Measurements from ENCODE around the gene FAM78A.

The FAM78A gene

DNA sequence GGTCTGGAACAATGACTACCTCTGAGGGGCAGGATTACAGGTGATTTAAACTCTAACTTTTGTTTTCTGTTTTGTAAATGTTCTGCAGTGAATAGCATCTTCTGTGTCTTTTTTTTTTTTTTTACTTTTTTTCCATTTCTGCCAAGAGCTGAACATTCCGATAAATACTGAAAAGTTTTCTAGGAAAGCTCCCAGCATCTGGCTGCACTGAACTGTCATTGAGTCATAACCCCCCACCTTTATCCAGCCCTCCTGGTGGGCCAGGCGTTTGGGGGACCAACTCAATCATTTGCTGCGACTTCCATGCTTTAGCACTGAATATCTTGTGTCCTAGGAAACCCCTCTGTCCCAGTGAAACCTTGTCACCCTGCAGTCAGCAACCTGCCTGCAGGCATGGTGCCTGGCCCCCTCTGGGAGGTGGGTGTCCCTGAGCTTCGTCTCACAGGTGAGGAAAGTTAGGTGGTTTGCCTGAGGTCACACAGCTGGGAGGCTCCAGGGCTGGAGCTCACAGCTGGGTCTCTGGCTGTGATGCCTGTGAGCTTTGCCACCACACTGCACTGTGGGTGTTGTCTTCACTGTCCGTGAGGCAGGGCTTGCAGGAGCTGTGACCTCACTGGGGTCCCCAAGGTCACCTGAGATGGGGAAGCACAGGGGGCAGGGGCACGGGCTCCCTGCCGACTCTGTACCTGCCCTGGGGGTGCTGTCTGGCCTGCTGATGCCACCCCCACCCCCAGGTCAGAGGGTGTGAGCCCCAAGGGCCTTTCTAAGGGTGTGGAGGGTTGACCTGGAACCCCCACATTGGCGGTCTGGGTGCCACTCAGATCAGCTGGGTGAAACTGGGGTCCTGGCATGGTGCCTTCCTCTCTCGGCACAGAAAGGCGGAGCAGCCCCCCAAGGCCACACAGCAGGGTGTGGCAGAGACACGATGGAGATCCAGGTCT is 27.3 kb upstream of the FAM78A start:
- DNase-seq, result no peak
- in situ Hi-C loops (cut with MboI; ENCODE audit: low pct_unique_long_range_greater_than_20kb, low sequenced_read_pairs), result no loop called here

DNA sequence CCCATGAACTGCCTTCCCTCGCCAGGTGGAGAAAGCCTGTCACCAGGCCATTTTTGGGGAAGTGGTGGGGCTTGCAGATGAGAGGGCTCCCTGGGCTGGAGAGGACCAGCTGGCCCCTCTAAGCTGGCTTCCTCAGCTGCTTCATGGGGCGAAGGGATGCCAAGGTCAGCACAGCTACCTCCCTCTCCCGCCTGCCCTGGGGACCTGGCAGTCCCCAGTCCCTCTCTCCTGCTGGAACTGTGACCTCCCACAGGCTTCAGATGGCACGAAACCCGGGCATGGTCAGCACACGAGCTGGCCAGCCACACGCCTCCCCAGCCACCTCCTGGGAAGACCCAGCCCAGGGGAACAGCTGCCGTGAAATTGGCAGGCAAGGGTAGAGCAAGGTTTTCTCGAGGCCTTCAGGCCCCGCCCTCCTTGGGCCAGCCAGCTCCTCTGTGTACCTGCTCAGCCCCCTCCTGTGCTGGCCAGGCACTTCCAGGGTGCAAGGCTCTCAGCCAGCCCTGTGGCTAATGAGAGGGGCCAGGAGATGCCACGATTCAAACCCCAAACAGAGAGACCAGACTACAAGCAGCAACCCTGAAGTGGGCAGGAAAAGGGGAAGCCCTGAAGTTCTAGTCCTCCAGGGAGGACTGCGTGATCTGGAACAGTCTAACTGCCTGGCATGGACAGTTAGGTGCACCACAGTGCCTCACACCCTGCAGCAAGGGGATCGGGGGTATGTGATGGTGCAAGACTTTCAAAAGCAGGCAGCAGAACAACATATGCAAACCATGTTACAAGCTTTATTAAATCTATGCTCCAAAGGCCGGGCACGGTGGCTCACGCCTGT is 26.1 kb upstream of the FAM78A start:
- in situ Hi-C loops (cut with MboI; ENCODE audit: low pct_unique_long_range_greater_than_20kb, low sequenced_read_pairs), result no loop called here
- no peak for DNase-seq

DNA sequence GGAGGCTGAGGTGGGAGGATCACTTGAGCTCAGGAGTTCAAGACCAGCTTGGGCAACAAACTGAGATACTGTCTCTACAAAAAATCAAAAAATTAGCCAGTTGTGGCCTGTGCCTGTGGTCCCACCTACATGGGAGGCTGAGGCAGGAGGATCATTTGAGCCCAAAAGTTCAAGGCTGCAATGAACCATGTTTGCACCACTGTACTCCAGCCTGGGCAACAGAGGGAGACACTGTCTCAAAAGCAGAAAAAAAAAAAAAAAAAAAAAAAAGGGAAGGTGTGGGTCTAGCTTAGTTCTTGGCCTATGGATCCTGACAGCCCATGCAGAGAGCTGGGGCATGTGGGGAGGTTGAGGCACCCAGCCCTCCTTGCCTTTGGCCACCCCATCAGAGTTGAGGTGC is 24.1 kb upstream of the FAM78A start:
- no peak for DNase-seq
- in situ Hi-C loops (cut with MboI; ENCODE audit: low pct_unique_long_range_greater_than_20kb, low sequenced_read_pairs), result no loop called here

GRCh38 chr9:131299961-131300347 is 23.6 kb upstream of the FAM78A start:
- DNase-seq, result no peak
- in situ Hi-C loops (cut with MboI; ENCODE audit: low pct_unique_long_range_greater_than_20kb, low sequenced_read_pairs), result loop anchor here (25.0 kb wide), 1 partner anchor 87 kb away; the partner anchor contains the start of gene PRRC2B

DNA sequence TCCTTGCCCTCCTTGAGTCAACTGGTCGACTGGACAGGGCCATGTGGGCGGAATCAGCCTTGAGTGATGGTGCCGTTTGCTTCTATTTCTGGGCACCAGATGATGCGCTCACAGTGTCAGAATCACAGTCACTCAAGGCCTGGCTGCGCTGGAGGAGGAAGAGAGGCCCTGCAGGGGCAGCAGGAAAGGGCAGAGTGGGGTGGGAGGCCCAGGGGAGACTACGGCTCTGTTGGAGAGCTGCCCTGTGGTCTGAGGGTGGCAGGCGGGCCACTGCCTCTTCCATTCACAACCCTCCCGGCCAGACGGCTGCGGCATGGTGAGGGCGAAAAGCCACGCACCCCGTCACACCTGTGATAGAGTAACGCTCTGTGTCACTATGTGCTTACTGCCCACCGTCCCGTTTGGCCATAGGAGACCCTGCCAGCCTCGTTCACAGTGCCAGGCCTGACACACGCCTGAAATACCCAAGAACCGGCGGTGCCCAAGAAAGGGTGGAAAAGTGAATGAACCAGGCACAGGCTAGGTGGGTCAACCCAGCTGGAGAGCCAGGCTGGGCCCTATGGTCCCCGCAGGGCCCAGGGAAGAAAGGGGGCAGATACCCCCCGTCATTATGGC is 23.1 kb upstream of the FAM78A start:
- in situ Hi-C loops (cut with MboI; ENCODE audit: low pct_unique_long_range_greater_than_20kb, low sequenced_read_pairs), result loop anchor here (25.0 kb wide), 1 partner anchor 88 kb away; the partner anchor contains the start of gene PRRC2B

DNA sequence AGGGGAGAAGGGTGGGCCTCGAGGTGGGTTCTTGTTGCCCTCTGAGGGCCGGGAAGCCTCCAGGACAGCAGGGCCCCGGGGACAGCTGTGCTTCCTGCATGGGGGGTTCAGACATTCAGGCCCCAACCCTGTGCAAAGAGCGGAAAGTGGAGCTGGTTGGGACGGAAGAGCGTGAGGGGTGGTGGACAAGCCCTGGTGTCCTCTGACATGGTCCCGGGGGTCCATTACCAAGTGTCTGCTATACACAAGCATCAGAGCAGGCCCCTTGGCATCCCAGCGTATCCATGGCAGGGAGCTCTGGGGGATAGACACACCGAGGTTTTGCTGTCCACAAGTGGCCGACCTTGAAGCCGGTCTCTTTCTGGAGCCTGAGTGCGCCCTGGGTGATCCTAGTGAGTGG is 22.5 kb upstream of the FAM78A start:
- in situ Hi-C loops (cut with MboI; ENCODE audit: low pct_unique_long_range_greater_than_20kb, low sequenced_read_pairs), result loop anchor here (25.0 kb wide), 1 partner anchor 88 kb away; the partner anchor contains the start of gene PRRC2B

More for the DNA sequence above, 23.1 kb upstream of the FAM78A start:
- DNase-seq, result no peak

DNA sequence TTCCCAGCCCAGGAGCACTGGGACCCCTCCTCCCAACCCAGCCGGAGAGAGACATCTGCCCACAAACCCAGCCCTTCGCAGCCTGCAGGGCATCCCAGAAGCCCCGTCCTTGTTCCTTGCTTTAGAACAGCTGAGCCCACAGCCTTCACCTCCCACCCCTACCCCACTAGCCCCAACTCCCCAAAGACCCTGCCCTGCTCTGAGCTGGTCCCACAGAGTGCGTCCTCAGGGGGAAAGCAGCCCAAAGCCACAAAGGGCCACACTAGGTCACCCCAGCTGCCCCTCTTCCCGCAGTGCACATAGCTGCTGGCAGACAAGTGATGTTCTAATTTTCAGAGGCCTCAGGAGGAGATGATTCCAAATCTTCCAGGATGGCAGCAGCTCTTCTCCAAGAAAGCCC is 22.0 kb upstream of the FAM78A start:
- in situ Hi-C loops (cut with MboI; ENCODE audit: low pct_unique_long_range_greater_than_20kb, low sequenced_read_pairs), result loop anchor here (25.0 kb wide), 1 partner anchor 89 kb away; the partner anchor contains the start of gene PRRC2B
- DNase-seq, result no peak

More for the DNA sequence above, 22.5 kb upstream of the FAM78A start:
- DNase-seq, result no peak

DNA sequence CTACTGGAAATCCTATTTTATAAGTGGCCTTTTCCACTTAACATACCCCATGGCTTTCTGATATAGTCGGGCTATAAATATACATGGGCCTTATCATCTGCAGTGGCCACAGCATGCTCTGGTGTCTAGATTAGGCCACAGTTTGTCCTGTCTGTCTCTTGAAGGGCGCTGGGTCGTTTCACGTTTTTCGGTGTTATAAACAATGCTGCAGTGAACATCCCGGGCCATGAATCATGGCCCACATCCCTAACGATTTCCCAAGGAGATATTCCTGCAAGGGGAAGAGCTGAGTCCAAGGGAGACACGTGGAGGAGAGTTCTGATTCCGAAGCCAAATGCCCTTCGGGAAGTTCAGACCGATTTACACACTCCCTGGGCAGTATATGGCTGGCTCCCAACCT is 21.6 kb upstream of the FAM78A start:
- in situ Hi-C loops (cut with MboI; ENCODE audit: low pct_unique_long_range_greater_than_20kb, low sequenced_read_pairs), result loop anchor here (25.0 kb wide), 1 partner anchor 89 kb away; the partner anchor contains the start of gene PRRC2B
- no peak for DNase-seq

DNA sequence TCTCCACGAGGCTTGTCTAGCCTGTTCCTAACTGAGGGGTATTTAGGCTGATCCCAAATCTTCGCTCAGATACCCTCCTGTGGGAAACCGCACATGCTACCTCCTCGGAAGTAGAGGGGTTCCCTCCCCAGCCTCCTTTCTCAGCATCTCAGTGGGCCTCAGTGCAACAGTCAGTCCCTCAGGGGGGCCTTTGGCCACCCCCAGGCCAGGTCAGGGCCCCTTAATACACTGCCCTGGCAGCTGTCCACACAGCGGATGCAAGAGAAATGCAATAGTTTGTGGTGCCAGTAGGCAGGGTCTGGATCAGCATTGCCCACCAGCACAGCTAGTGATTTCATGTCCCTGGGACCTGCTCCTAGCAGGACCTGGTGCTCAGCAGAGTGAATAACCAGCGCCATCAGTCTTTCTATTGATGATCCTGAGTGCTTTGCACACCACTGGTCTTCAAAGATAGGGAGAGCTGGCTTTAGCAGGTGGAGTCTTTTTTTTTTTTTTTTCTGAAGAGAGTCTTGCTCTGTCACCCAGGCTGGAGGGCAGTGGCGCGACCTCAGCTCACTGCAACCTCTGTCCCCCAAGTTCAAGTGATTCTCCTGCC is 20.7 kb upstream of the FAM78A start:
- no peak for DNase-seq
- in situ Hi-C loops (cut with MboI; ENCODE audit: low pct_unique_long_range_greater_than_20kb, low sequenced_read_pairs), result loop anchor here (25.0 kb wide), 1 partner anchor 90 kb away; the partner anchor contains the start of gene PRRC2B

DNA sequence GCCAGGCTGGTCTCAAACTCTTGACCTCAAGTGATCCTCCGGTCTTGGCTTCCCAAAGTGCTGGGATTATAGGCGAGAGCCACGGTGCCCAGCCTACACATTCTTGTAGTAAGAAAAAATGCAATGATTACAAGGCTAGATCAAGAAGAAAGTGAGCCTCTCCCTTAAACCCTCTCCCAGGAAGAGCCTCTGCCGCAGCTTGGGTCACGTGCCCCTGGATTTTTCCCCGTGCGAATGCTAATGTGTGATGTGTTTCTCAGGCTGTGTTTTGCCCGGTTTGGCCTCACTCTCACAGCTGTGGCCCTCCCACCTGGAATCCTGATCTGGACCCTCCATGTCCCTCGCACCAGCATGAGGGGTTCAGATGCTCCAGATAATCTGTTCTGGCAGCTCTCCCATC is 20.1 kb upstream of the FAM78A start:
- in situ Hi-C loops (cut with MboI; ENCODE audit: low pct_unique_long_range_greater_than_20kb, low sequenced_read_pairs), result loop anchor here (25.0 kb wide), 1 partner anchor 91 kb away; the partner anchor contains the start of gene PRRC2B

GRCh38 chr9:131292937-131293336 is 16.6 kb upstream of the FAM78A start:
- in situ Hi-C loops (cut with MboI; ENCODE audit: low pct_unique_long_range_greater_than_20kb, low sequenced_read_pairs), result loop anchor here (25.0 kb wide), 1 partner anchor 94 kb away; the partner anchor contains the start of gene PRRC2B

More for the DNA sequence above, 20.1 kb upstream of the FAM78A start:
- no peak for DNase-seq

GRCh38 chr9:131291795-131292315 is 15.5 kb upstream of the FAM78A start:
- in situ Hi-C loops (cut with MboI; ENCODE audit: low pct_unique_long_range_greater_than_20kb, low sequenced_read_pairs), result loop anchor here (25.0 kb wide), 1 partner anchor 95 kb away; the partner anchor contains the start of gene PRRC2B
- DNase-seq, result no peak

More at GRCh38 chr9:131292937-131293336, 16.6 kb upstream of the FAM78A start:
- no peak for DNase-seq

DNA sequence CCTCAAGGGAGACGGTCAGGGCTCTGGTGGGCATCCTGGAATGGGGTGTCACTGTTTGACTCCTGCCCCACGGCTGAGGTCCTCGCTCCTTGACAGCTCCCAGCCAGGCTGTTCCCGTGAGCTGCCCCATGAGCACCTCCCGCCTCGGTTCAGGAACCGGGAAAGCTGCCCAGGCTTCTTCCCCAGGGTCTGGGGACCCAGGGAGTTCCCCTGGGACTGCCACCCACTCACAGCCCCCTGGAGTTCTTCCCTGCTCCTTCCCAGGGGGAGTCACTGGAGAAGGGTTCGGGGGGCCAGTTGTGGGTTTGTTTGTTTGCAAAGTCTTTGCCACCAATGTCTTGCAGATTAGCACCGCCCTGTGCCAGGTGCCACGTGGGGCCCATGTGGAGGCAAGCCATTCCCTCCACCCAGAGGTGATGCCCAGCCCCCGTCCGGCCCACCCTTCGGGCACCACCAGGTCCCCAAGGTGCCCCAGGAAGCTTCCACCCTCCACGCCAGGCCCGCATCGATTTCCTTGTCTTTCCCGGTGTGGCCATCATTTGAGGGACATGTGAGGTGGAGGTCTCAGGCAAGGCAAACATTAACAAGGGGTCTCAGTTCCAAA is 14.6 kb upstream of the FAM78A start:
- in situ Hi-C loops (cut with MboI; ENCODE audit: low pct_unique_long_range_greater_than_20kb, low sequenced_read_pairs), result loop anchor here (25.0 kb wide), 1 partner anchor 96 kb away; the partner anchor contains the start of gene PRRC2B
- DNase-seq, result no peak

GRCh38 chr9:131290036-131290766 is 13.9 kb upstream of the FAM78A start:
- no peak for DNase-seq
- in situ Hi-C loops (cut with MboI; ENCODE audit: low pct_unique_long_range_greater_than_20kb, low sequenced_read_pairs), result loop anchor here (25.0 kb wide), 1 partner anchor 97 kb away; the partner anchor contains the start of gene PRRC2B

DNA sequence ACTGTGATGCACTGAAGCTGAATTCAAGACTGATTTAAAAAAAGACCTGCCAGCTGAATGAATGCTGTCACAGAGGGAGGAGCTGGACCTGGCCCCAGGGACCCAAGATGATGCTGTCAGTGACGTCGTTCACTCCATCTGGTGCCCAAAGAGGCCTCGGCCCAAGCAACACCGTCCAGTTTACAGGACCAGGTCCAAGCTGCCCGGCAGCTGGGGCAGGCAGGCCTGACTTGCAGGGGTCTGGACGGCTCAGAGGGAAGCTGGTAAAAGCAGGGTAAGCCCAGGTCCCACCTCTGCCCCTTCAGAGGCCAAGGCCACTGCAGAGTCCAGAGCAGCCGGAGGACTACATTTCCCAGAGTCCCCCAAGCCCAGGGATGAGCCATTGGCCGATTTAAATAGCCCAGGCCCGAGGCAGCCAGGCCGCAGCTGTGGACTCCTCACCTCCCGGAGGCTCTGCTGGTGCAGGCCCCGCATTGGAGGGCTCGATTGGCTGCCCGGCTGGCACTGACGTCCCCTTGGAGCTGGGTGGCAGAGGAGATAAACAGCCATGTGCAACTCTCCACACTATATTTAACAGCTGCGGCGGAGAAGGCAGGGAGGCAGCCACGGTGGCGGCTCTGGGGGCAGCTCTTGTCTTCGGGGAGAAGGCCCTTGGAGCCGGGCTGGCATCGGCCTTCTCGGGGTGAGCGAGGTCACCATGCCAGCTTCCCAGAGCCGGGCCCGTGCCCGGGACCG is 13.2 kb upstream of the FAM78A start, which contains the start of gene PLPP7:
Gene PLPP7 (plus strand): TSS at position 423 of the 735 bp plus-strand sequence. CDS start 275 bp downstream, at position 698.
- in situ Hi-C loops (cut with MboI; ENCODE audit: low pct_unique_long_range_greater_than_20kb, low sequenced_read_pairs), result loop anchor here (25.0 kb wide), 1 partner anchor 98 kb away; the partner anchor contains the start of gene PRRC2B
- DNase-seq, result no peak

DNA sequence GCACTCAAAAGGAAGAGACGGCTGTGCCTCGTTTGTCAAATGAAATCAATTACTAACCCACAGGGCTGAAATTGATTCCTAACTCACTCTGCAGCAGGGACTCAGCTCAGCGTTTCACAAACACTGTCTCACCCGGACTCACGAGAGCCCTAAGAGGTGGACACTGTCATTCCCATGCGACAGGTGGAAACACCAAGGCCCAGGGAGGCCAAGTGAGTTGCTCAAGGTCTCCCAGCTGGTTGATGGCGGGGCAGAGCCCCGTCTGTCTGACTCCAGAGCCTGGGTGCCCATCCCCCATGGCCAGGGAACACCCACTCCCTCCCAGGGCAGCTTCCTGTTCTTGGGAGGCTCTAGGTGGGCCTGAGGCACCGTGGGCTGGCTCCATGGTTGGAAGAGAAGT is 11.9 kb upstream of the FAM78A start:
- in situ Hi-C loops (cut with MboI; ENCODE audit: low pct_unique_long_range_greater_than_20kb, low sequenced_read_pairs), result loop anchor here (25.0 kb wide), 1 partner anchor 99 kb away; the partner anchor contains the start of gene PRRC2B
- no peak for DNase-seq
